Raji (cell line): ENCODE measurements around the gene BEX3.

Source experiments
- POLR2A ChIP-seq: IDR thresholded peaks from 2 replicates; pipeline ENCODE4 v1.6.1; 2011; ENCODE audit warnings: low read depth, low read length, control low read depth; ENCODE audit not compliant: insufficient read depth

Gene BEX3

GRCh38 chrX:103407776-103408175 is 31.4 kb downstream of the BEX3 start:
- no peak for TF ChIP-seq POLR2A

- no peak for TF ChIP-seq POLR2A
Measured at GRCh38 chrX:103413705-103414387, 37.5 kb downstream of the BEX3 start.

- no peak for TF ChIP-seq POLR2A
Measured at GRCh38 chrX:103414561-103414960, 38.2 kb downstream of the BEX3 start.

DNA sequence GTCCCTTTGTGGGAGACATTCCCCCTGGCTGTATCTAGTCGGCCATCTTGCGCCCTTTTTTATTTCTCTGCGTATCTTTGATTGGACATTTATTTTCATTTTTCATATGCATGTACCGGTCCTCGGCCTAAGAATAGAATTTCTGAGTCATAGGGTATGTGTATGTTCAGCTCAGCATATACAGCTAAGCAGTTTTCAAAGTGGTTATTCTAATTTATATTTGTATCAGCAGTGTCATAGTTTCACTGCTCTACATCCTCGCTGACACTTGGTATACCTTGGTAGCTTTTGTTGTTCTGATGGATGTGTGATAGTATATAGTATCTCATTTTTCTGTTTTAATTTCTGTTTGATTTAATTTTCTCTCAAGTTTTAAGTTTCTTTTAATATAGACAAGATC is 38.7 kb downstream of the BEX3 start:
- no peak for TF ChIP-seq POLR2A

GRCh38 chrX:103415528-103415927 is 39.2 kb downstream of the BEX3 start:
- TF ChIP-seq POLR2A, result no peak

DNA sequence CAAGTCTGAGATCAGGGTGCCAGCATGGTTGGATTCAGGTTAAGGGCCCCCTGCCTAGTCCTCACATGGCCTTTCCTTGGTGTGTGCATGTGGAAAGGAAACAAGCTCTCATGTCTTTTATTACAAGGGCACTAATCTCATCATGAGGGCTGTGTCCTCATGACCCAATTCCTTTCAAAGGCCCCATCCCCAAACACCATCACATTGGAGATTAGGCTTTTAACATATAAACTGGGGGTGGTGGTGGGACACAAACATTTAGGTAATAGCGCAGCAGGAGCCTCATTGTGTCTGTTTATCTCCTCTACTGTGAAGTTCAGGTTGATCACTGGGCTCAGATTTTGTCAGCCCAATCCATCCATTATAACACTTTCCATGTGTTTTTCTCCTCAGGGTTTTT is 41.0 kb downstream of the BEX3 start:
- TF ChIP-seq POLR2A, result no peak

- TF ChIP-seq POLR2A, result no peak
Measured at GRCh38 chrX:103417933-103418332, 41.6 kb downstream of the BEX3 start.

GRCh38 chrX:103418811-103419340 is 42.5 kb downstream of the BEX3 start:
- TF ChIP-seq POLR2A, result no peak

GRCh38 chrX:103423955-103424638 is 47.8 kb downstream of the BEX3 start:
- TF ChIP-seq POLR2A, result no peak
